Measurements from ENCODE around the gene MGAT3.

The MGAT3 gene

GRCh38 chr22:39433476-39434242 lies 23.2 kb upstream of the MGAT3 start:
- H3K9ac ChIP-seq (ENCODE audit: low read length), result no peak overlapping the region
- no peaks in the 10 kb centered on the region for H3K79me2 ChIP-seq (ENCODE audit: insufficient read depth, low read length)
- H3K9me3 ChIP-seq (ENCODE audit: insufficient read depth, low read length), result no peaks in the 10 kb centered on the region
- no peak overlapping the region for H3K27ac ChIP-seq (ENCODE audit: low read depth, low read length)
- H3K36me3 ChIP-seq (ENCODE audit: low read length), result no peaks in the 10 kb centered on the region
- no peaks in the 10 kb centered on the region for H3K9me2 ChIP-seq (replicated peaks; ENCODE audit: insufficient read depth, low read length)
- H3K4me2 ChIP-seq (ENCODE audit: low read depth, low read length, poor library complexity, severe bottlenecking), result no peak overlapping the region
- no peak overlapping the region for H3K4me3 ChIP-seq (ENCODE audit: insufficient read depth, low read length, poor library complexity, severe bottlenecking)
- H4K20me1 ChIP-seq (ENCODE audit: low read depth, low read length), result no peaks in the 10 kb centered on the region
- H3K27me3 ChIP-seq (ENCODE audit: low read length), result no peaks in the 10 kb centered on the region
- TF ChIP-seq CTCF (IDR thresholded peaks at IDR 0.05; ENCODE audit: insufficient read depth, low read length, poor library complexity, severe bottlenecking) (no peak), EZH2phosphoT487 (conservative IDR thresholded peaks at IDR 0.05; ENCODE audit: low read length) (no peak)
- no peak overlapping the region for H2AFZ ChIP-seq (ENCODE audit: low read depth, low read length, severe bottlenecking)
- peaks cover 8% of the 10 kb centered on the region for H3F3A ChIP-seq (ENCODE audit: insufficient read depth)

GRCh38 chr22:39434243-39434653 lies 22.6 kb upstream of the MGAT3 start:
- no peak overlapping the region for H3K27ac ChIP-seq (ENCODE audit: low read depth, low read length)

GRCh38 chr22:39434721-39435120 lies 22.1 kb upstream of the MGAT3 start:
- no peak overlapping the region for H3K4me2 ChIP-seq (ENCODE audit: low read depth, low read length, poor library complexity, severe bottlenecking)
- H3K79me2 ChIP-seq (ENCODE audit: insufficient read depth, low read length), result no peaks in the 10 kb centered on the region
- H3K9me3 ChIP-seq (ENCODE audit: insufficient read depth, low read length), result no peaks in the 10 kb centered on the region
- no peak overlapping the region for H3K4me3 ChIP-seq (ENCODE audit: insufficient read depth, low read length, poor library complexity, severe bottlenecking)
- no peak overlapping the region for H2AFZ ChIP-seq (ENCODE audit: low read depth, low read length, severe bottlenecking)
- no peaks in the 10 kb centered on the region for H3K27me3 ChIP-seq (ENCODE audit: low read length)
- H3K9ac ChIP-seq (ENCODE audit: low read length), result no peak overlapping the region
- H3F3A ChIP-seq (ENCODE audit: insufficient read depth), result peaks cover 19% of the 10 kb centered on the region
- H3K36me3 ChIP-seq (ENCODE audit: low read length), result no peaks in the 10 kb centered on the region
- no peaks in the 10 kb centered on the region for H3K9me2 ChIP-seq (replicated peaks; ENCODE audit: insufficient read depth, low read length)
- TF ChIP-seq EZH2phosphoT487 (conservative IDR thresholded peaks at IDR 0.05; ENCODE audit: low read length) (no peak), CTCF (IDR thresholded peaks at IDR 0.05; ENCODE audit: insufficient read depth, low read length, poor library complexity, severe bottlenecking) (no peak)
- H4K20me1 ChIP-seq (ENCODE audit: low read depth, low read length), result no peaks in the 10 kb centered on the region
- H3K27ac ChIP-seq (ENCODE audit: low read depth, low read length), result no peak overlapping the region

More at GRCh38 chr22:39434243-39434653, 22.6 kb upstream of the MGAT3 start:
- Histone ChIP-seq H3K4me2 (ENCODE audit: low read depth, low read length, poor library complexity, severe bottlenecking) (no peak overlapping the region), H3F3A (ENCODE audit: insufficient read depth) (peaks cover 14% of the 10 kb centered on the region), H2AFZ (ENCODE audit: low read depth, low read length, severe bottlenecking) (no peak overlapping the region), H3K79me2 (ENCODE audit: insufficient read depth, low read length) (no peaks in the 10 kb centered on the region), H4K20me1 (ENCODE audit: low read depth, low read length) (no peaks in the 10 kb centered on the region), H3K9me2 (replicated peaks; ENCODE audit: insufficient read depth, low read length) (no peaks in the 10 kb centered on the region), H3K9ac (ENCODE audit: low read length) (no peak overlapping the region), H3K36me3 (ENCODE audit: low read length) (no peaks in the 10 kb centered on the region), H3K27me3 (ENCODE audit: low read length) (no peaks in the 10 kb centered on the region), H3K4me3 (ENCODE audit: insufficient read depth, low read length, poor library complexity, severe bottlenecking) (no peak overlapping the region), H3K9me3 (ENCODE audit: insufficient read depth, low read length) (no peaks in the 10 kb centered on the region)
- TF ChIP-seq EZH2phosphoT487 (conservative IDR thresholded peaks at IDR 0.05; ENCODE audit: low read length) (no peak), CTCF (IDR thresholded peaks at IDR 0.05; ENCODE audit: insufficient read depth, low read length, poor library complexity, severe bottlenecking) (no peak)

Measured in SU-DHL-6 (cell line).